ENCODE results near the gene CRTC2.

DNA sequence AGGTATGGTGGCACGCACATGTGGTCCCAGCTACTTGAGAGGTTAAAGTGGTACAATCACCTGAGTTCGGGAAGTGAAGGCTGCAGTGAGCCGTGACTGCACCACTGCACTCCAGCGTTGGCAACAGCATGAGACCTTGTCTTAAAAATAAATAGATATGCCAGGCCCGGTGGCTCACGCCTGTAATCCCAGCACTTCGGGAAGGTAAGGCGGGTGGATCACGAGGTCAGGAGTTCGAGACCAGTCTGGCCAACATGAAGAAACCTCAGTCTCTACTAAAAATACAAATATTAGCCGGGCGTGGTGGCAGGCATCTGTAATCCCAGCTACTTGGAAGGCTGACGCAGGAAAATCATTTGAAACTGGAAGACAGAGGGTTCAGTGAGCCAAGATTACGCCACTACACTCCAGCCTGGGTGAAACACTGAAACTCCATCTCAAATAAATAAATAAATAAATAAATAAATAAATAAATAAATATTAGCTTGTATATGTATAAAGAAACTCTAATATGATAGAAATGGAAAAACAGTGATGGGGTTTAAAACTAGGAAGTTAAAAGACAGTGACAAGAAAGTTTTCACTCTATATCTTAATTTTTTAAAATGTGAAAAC, 54.5 kb downstream of the CRTC2 start:
- TF ChIP-seq, protein P1, sequence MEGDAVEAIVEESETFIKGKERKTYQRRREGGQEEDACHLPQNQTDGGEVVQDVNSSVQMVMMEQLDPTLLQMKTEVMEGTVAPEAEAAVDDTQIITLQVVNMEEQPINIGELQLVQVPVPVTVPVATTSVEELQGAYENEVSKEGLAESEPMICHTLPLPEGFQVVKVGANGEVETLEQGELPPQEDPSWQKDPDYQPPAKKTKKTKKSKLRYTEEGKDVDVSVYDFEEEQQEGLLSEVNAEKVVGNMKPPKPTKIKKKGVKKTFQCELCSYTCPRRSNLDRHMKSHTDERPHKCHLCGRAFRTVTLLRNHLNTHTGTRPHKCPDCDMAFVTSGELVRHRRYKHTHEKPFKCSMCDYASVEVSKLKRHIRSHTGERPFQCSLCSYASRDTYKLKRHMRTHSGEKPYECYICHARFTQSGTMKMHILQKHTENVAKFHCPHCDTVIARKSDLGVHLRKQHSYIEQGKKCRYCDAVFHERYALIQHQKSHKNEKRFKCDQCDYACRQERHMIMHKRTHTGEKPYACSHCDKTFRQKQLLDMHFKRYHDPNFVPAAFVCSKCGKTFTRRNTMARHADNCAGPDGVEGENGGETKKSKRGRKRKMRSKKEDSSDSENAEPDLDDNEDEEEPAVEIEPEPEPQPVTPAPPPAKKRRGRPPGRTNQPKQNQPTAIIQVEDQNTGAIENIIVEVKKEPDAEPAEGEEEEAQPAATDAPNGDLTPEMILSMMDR (IDR thresholded peaks at IDR 0.05), result no peak
- TF ChIP-seq, protein P2, sequence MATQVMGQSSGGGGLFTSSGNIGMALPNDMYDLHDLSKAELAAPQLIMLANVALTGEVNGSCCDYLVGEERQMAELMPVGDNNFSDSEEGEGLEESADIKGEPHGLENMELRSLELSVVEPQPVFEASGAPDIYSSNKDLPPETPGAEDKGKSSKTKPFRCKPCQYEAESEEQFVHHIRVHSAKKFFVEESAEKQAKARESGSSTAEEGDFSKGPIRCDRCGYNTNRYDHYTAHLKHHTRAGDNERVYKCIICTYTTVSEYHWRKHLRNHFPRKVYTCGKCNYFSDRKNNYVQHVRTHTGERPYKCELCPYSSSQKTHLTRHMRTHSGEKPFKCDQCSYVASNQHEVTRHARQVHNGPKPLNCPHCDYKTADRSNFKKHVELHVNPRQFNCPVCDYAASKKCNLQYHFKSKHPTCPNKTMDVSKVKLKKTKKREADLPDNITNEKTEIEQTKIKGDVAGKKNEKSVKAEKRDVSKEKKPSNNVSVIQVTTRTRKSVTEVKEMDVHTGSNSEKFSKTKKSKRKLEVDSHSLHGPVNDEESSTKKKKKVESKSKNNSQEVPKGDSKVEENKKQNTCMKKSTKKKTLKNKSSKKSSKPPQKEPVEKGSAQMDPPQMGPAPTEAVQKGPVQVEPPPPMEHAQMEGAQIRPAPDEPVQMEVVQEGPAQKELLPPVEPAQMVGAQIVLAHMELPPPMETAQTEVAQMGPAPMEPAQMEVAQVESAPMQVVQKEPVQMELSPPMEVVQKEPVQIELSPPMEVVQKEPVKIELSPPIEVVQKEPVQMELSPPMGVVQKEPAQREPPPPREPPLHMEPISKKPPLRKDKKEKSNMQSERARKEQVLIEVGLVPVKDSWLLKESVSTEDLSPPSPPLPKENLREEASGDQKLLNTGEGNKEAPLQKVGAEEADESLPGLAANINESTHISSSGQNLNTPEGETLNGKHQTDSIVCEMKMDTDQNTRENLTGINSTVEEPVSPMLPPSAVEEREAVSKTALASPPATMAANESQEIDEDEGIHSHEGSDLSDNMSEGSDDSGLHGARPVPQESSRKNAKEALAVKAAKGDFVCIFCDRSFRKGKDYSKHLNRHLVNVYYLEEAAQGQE (IDR thresholded peaks at IDR 0.05; ENCODE audit: insufficient read depth in 1 of 2, low read depth in 2 of 2, low read length in 1 of 2), result no peak
- no peak for TF ChIP-seq POLR2AphosphoS5 (IDR thresholded peaks at IDR 0.05; ENCODE audit: low read depth, low read length)
- TF ChIP-seq SIN3A (IDR thresholded peaks at IDR 0.05; ENCODE audit: borderline replicate concordance, insufficient read depth, low read depth, low read length), result no peak
